Activated gamma-delta T cell (primary cell): ENCODE data around the gene TSHZ2.

ENCODE experiments used
- DNase-seq: peaks from one replicate; lab custom pipeline; 2025; lab: John Stamatoyannopoulos, UW

The TSHZ2 gene

DNA sequence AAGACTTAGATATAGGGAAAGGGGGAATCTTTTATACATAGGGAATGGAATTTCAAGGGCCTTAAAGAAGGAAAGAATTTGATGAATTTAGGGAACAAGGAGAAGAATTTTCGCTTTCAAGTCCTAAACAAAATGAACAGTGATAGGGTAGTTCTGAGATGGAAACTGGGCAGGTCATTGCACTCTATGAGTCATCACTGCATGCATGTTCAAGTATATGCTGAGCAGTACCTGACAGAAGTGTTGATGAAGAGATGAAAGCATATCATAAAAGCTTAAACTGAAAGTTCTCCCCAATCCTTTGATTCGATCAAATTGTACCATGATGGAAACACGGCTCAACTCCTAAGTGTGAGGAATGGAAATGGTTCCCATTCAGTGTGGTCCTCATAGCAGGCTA lies 271.0 kb downstream of the TSHZ2 start:
- DNase-seq = no peak

DNA sequence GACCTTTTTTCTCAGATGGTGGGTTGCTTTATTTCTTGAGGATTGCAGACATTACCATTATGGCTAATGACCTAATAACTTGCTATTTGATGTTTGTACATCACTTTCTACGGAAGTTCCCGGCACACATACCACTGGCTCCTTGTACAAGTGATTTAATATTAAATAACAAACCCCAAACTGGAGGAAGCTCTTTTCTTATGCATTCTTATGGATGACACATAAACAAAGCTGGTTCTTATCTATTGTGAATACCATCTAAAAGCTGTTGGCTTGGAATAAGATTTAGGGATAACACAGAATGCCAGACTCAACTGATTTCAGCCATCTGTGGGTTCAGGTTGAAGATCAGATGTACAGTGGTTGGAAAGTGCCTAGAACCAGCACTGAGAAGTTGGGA lies 272.6 kb downstream of the TSHZ2 start:
- DNase-seq = no peak

DNA sequence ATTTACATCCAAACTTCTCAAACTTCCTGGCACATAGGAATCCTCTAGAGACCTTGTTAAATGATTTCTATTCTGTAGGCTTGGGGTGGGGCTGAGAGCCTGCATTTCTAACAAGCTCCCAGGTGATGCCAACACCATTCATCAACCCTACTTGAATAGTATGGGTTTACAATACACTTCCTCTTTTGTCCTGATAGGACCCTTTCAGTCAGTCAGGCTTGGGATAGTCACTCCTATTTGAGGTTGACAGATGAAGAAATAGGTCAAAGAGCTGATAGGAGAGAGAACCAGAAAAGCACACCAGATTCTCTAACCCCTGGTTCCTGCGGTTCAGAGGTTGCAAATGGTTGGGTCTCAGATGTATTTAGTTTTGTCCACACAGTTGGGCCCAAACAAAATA lies 273.4 kb downstream of the TSHZ2 start:
- DNase-seq = no peak

GRCh38 chr20:53247468-53248103 lies 275.4 kb downstream of the TSHZ2 start:
- DNase-seq = no peak

- no peak for DNase-seq
Measured at GRCh38 chr20:53250456-53250855, 278.3 kb downstream of the TSHZ2 start.

DNA sequence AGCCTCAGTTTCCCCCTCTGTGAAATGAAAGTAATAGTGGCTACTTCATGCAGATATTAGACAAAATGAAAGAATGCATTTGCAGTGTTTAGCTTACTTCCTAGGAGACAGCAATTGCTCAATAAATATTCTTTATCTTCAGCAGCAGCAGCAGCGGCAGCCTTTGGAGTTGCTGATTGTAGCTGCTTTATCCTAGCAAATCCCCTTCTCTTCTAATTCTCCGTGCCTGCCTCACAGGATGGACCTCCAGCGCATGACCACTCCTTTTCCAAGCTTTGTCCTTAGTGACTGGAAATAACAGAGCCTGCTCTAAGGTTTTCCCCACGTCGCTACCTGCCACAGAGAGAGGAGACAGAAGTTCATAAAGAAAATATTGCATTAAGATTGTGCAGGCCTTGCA lies 279.8 kb downstream of the TSHZ2 start:
- no peak for DNase-seq

DNA sequence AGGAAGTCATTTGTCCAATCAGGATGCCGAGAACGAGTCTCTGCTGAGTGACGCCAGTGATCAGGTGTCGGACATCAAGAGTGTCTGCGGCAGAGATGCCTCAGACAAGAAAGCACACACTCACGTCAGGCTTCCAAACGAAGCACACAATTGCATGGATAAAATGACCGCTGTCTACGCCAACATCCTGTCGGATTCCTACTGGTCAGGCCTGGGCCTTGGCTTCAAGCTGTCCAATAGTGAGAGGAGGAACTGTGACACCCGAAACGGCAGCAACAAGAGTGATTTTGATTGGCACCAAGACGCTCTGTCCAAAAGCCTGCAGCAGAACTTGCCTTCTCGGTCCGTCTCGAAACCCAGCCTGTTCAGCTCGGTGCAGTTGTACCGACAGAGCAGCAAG lies 281.5 kb downstream of the TSHZ2 start:
- DNase-seq = no peak

DNA sequence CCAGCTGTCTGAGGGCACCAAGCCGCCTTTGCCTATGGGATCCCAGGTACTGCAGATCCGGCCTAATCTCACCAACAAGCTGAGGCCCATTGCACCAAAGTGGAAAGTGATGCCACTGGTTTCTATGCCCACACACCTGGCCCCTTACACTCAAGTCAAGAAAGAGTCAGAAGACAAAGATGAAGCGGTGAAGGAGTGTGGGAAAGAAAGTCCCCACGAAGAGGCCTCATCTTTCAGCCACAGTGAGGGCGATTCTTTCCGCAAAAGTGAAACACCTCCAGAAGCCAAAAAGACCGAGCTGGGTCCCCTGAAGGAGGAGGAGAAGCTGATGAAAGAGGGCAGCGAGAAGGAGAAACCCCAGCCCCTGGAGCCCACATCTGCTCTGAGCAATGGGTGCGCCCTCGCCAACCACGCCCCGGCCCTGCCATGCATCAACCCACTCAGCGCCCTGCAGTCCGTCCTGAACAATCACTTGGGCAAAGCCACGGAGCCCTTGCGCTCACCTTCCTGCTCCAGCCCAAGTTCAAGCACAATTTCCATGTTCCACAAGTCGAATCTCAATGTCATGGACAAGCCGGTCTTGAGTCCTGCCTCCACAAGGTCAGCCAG lies 283.0 kb downstream of the TSHZ2 start:
- no peak for DNase-seq

DNA sequence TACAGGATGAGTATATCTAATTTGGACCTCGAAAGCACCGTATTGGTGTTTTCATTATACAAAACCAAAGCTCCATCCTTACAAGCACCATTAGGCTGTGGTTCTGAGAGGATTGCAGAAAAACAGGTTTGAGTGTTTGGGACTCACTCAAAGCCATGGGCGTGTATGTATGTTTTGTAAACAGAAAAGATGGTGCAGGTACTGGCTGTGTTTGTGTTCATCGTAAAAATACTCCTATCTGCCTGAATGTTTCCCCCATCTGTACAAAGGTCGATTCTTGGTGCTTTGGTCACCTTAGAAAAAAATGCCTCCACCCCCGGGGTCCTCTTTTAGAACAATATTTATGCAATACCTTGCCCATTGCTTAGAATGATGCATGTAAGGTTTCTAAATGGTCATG lies 286.6 kb downstream of the TSHZ2 start:
- DNase-seq = no peak

DNA sequence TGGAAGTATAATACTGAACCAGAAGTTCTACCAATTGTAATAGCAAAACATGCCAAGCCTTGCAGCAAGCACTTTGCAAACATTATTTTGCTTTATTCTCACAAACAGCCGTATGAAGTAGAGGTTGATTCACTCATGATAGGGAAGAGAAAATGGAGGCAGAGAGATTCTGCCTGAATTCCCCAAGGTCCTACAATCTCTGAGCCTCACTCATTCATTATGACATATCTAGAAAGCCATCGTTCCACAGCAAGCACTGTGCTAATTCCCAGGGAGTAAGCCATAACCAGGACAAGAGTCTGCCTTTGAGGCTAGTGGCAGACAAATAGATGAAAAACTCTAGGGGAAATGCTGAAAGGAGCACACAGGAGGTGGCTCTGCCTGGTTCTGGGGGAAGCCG lies 288.0 kb downstream of the TSHZ2 start:
- DNase-seq = no peak

- no peak for DNase-seq
Measured at GRCh38 chr20:53260591-53260990, 288.4 kb downstream of the TSHZ2 start.

DNA sequence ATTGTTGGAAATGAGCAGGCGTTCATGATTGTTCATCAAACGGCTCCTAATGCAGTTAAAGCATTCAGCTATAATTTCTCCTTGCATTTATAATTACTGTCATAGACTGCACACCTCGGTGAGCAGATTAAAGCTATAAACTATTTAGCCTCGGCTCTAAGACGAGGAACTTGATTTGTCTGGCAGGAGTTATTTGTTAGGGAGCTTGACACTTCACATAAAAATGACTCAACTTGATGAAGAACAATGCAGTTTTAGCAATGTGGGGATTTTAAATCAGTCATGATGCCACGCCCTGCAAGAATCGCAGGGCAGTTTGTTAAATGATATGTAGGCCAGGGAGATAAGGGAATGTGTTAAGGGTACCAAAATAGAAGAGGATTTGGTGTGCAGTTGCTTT lies 290.2 kb downstream of the TSHZ2 start:
- no peak for DNase-seq

DNA sequence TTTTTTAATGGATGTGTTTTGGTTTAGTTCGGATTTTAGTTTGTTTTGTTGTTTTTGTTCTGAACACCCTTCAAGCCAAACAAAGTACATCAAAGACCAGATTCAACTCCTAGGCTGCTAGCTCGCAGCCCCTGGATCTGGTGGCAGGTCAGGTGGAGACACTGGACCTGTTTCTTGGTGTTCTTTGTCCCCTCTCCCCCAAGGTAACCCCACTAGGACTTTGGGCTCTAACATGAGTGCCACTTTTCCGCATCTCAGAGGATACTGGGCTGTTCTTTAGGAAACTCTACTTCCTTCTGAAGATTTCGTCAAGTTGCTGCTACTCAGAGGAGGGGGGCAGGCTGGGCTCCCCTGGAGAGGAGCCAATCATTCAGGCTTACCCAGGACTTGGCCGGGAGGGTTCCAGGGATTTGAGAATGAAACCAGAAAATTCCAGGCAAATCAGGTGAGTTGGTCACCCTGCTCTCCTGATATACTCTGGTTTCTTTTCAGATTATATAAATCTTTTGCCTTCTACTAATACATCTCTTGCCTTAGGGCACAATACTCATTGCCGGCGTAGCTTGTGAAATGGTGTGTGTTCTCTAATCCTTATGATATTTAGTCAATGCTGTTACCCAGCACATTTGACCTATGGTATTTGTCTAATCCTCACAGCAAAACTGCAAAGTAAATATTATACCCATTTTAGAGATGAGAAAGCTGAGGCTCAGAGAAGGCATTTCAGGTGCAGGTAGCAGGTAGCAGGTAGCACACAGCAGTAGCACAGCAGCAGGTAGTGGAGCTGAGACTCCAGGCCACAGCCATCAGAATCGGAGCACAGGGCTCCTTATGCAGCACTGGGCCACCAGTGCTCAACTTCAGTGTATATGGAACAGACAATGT lies 291.6 kb downstream of the TSHZ2 start:
- no peak for DNase-seq

- DNase-seq = no peak
Measured at GRCh38 chr20:53264604-53265003, 292.4 kb downstream of the TSHZ2 start.

- no peak for DNase-seq
Measured at GRCh38 chr20:53265304-53265875, 293.2 kb downstream of the TSHZ2 start.

DNA sequence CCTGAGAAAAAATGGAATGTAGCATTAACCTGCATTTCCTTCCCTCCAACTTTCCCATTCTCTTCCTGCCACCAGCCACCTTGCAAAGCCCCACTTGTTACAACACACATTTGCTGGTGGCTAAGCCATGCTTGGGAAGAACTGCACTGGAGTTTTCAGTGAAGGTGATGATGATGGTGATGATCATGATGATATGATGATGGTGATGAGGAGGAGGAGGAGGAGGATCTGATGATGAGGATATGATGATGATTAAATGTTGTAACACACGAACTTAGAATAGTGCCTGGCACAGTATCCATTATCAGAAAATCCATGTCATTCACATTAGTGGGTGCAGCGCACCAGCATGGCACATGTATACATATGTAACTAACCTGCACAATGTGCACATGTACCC lies 297.2 kb downstream of the TSHZ2 start:
- no peak for DNase-seq

- no peak for DNase-seq
Measured at GRCh38 chr20:53270792-53271375, 298.7 kb downstream of the TSHZ2 start.

GRCh38 chr20:53274365-53274764 lies 302.2 kb downstream of the TSHZ2 start:
- DNase-seq = no peak

DNA sequence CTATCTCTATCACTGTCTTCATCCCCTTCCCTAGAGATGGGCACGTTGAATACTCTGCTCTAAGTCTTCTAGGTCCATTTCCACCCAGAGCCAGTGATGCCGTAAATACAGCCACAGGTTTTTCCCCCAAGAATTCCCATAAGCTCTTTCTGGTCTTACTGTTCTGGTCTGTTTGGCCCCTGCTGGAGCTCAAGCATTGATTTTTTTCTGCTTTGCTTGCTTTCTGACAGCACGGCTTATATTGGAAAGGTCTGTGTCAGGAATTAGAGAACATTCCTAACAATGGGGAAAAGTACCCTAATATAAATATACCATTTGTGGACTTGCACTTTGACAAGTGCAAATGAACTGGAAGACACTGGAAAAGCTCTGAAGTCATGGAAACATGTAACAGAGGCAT lies 302.6 kb downstream of the TSHZ2 start:
- DNase-seq = no peak

DNA sequence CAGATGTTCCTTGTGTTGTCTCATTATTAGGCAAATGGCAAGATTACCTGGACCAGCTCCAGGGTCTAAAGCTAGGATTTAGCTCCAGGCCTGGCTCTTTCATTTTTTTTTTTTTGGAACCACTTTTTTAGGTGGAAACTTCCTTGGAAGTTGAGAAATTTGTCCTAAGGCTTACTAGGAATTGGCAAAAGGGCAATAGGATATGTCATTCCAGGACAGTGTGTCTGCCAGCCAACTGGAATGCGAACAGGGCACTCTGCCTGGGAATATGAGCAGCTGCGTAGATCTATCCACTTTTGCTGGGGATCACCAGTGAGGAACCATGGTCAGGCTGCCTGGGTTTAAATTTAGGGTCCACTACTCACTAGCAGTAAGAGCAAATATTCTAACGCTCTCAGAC lies 304.0 kb downstream of the TSHZ2 start:
- DNase-seq = no peak

GRCh38 chr20:53278555-53278954 lies 306.4 kb downstream of the TSHZ2 start:
- DNase-seq = no peak

- DNase-seq = no peak
Measured at GRCh38 chr20:53279735-53280134, 307.6 kb downstream of the TSHZ2 start.
